ENCODE results near the gene NINL.
"Not testable (repeated sequence)": the region's sequence is repeated elsewhere in the genome, so short reads cannot be mapped to it uniquely, and the experiment has no call there.

Gene NINL

DNA sequence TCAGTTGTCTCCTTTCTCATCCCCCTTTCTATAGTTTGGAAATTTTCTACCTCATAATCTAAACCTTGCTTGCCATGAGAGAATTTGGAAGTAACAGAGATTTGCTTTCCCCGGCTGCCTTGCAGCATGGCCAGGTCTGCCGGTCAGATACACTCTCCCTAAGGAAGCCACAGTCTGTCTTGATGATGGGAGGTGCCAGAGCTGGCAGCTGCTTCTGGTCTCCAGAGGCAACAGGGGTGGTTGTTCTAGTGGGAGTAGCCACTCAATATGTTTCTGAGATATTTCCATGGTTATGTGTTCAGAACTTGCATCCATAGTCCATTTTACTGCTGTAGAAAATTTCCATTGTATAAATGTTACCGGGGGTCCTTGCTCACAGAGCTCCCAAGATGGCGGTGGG, 5.4 kb upstream of the NINL start:
- FAIRE-seq = not testable (repeated sequence)

DNA sequence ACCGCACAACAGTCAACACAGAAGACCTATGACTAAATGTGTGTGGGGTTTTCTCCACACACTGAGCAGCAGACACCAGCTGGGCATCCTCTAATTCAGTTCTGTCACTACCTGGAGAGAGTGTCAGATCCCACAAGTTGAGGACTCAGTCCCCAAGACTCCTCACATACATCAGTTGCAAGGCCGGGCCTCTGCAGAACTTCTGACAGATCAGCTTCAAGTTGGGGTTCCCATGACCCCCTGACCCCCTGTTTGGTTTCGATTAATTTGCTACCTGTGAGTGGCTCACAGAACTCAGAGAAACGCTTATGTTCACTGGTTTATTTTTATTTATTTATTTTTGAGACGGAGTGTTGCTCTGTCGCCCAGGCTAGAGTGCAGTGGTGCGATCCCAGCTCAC, 3.2 kb upstream of the NINL start:
- FAIRE-seq = no peak

DNA sequence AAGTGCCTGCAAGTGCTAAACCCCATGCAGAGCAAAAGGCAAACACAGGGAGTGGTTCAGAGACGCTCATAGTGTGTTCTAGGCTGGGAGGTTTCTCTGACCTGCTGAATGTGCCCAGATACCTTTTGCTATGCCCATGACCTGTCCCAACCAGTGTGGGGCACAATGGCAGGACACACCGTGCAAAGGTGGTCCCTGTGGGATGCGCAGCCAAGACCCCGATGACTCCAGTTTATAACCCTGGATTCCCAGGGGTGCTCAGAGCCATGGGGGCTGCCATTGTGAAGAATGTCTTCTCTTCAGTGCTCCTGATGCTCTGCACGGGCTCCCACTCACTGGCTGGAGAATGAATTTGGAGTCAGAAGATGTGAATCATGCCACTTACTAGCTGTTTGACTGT, 2.2 kb upstream of the NINL start:
- FAIRE-seq = no peak

DNA sequence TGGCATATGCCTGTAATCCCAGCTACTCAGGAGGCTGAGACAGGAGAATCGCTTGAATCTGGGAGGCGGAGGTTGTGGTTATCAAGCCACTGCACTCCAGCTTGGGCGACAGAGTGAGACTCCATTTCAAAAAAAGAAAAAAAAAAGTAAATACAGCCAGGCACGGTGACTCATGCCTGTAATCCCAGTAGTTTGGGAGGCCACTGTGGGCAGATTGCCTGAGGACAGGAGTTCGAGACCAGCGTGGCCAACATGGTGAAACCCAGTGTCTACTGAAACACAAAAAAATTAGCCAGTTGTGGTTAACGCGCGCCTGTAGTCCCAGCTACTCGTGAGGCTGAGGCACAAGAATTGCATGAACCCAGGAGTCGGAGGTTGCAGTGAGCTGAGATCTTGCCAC, 1.5 kb upstream of the NINL start:
- FAIRE-seq = no peak

DNA sequence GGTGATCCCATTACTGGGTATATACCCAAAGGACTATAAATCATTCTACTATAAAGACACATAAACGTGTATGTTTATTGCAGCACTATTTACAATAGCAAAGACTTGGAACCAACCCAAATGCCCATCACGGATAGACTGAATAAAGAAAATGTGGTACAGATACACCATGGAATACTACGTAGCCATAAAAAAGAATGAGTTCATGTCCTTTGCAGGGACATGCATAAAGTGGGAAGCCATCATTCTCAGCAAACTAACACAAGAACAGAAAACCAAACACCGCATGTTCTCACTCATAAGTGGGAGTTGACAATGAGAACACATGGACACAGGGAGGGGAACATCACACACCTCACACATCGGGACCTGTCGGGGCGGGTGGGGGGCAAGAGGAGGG, 1.7 kb downstream of the NINL start:
- FAIRE-seq = not testable (repeated sequence)

DNA sequence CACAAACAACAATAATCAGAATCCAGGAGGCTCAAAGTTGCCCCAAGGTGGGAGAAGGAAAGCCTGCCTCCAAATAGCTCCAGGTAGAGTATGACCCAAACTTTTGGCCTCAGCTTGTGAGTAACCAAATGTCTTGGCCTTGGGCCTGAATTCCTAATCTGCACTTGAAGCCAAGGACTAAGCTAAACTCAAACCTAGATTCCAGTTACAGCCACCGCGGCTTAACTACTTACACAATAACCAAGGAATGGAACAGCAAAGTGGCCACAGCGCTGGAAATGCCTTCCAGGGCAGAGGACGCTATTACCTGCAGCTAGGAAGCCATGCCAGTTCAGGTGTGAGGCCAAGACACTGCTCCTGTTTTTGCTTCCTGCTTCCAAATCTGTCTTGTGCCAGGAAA, 4.6 kb downstream of the NINL start:
- no peak for FAIRE-seq

DNA sequence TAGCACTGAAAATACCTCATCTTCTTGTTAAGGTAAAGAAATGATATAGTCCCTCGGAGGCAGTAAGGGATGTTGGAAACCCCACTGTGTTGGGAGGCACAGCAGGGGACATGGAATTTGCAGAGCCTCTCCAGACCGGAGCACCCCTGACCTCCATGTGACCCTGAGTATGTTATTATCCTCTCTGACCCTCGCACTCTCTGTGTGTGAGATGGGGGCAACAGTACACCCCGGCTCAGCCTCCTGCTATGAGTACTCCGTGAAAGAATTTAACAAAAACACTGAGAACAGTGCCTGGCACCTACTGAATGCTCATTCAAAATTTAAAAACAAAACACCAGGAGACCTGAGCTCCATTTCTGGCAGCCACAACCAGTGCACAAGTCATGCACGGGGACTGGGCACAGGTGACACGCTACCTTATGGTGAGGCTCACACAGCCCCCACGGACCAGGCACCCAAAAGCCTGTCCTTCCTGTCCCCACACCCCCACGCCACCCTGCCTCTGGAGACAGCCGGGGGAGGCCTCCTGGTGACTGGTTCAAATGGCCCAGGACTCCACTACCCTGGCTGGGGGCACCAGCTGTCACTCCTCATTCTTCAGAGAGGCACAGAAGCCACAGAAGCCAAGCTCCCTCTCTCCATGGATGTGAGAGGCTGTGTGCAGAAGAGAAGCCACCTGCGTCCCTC, 6.1 kb downstream of the NINL start:
- FAIRE-seq = no peak

DNA sequence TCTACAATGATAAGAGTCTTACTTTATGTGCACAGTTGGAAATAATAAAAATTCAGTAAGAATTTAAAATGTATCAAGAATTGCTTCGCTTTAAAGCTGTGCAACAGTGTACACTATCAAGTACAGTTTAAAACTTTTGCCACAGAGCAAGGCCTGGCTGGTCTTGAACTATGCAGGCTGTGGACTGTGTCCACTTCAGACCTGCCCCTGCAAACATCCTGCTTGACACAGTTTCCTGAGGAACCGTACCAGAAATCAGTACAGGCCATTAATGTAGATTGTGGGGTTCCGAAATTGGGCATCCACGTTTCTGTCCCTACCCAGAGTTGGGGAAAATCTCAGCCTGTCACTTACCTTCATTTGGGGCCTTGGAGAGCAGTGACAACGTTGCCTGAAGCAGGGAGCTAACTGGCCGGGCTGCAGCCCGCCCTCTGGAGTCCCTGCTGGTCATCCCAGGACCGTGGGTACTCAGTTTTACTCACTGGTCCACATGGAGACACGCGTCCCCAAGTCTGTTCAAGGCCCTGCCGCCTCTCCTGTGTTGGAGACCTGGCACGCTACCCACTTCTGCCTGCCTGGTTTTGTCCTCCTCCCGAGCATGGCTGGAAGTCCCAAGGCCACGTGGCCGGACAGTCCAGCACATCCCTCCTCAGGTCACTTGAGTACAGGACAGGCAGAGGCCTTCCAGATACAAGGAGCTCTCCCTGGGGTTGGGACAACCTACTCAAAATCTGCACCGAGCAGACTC, 8.4 kb downstream of the NINL start:
- no peak for FAIRE-seq

DNA sequence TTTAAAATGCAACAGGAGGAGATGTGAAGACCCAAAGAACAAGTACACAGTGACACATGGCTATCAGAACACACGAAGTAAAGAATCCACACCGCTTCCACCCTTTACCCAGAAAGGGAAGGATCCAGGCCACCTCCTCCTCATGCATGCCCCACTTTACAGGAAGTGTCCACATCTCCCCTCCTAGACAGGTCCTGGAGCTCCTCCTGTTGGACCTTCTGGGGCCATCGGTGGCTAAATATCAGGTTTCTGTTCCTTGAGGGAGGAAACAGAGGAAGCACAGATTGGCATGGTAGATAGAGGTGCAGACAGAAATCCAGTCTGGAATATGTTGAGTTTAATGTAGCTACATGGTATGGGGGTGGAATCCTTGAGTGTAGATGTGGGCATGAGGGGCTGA, 10.9 kb downstream of the NINL start:
- no peak for FAIRE-seq

DNA sequence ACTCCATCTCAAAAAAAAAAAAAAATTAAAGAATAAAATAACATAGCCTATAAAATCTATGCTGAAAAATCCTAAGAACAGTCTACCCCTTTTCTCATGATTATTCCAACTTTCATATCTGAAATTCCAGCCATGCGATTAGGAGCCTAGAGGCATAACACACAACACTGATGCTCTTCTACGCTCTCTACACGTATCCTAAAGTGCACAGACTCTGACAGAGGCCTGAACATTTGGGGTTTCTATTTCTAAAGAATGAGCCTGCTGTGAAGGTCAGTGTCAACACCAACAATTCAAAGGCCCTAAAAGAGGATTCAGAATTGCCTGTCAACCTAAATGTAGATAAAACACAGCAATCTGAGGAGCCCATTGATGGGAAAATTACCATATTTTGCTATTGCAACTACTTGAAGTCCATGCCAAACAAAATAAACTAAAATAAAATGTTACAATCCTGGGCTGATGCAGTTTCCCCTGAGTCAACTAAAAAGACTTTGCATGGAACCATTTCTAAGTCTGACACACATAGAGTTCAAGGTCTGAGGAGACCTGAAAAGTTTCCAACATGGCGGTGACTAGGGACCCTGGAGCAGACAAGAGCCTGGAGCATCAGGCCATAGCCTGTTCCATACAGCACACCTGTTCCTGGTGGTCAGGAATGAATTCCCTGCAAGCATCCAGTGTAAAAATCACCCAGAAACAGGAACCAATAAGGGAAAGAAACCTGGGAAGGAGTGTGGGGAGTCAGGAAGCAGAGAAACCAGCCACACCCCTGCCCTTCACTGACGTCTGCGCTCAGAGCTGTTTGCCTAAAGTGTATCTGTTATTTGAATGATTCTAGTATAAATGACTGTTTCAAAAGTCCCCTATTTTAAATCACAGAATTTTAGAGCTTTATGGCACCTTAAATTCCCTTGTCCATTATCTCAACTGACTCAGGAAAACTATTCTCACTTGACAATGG, 11.8 kb downstream of the NINL start:
- FAIRE-seq = no peak

DNA sequence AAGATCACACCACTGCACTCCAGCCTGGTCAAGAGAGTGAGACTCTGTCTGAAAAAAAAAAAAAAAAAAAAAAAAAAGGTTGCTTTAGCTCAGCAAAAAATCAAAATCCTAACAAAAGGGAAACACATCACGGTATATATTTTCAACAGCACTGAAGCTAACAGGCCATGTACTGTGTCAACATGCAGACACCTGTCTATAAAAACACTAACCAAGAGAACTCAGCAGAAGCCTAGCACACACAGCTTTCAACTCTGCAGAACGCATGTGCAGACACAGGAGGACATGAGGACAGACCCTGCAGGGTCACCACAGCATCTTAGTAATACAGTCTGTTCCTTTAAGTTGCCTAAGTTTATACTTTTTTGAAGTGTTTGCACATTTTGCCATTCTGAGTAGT, 13.5 kb downstream of the NINL start:
- peak; percentile 85 for FAIRE-seq

DNA sequence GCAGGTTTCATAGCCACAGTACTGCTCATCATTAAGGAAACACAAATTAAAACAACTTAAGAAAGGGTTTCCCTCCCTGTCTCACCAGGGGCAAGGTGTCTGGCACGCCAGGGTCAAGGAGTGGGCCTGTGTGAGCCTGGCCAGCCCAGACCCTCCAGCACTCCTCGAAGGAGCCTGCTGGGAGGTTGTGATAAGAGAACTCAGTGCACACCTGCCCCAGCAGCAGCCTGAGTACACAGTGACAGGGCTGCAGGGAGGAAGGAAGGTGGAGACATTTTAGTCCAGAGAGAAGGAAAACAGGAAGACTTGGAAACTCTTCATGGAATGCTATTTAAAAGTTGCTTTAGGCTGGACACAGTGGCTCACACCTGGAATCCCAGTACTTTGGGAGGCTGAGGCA, 14.1 kb downstream of the NINL start:
- no peak for FAIRE-seq

DNA sequence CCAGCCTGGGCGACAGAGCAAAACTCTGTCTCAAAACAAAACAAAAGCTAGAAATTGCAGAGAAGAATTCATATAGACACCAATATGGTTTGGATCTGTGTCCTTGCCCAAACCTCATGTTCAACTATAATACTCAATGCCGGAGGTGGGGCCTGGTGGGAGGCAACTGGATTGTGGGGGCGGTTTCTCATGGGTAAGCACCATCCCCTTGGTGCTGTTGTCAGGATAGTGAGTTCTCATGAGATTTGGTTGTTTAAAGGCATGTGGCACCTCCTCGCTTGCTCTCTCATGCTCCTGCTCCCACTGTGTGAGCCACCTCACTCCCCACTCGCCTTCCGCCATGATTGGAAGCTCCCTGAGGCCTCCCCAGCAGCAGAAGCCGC, 15.2 kb downstream of the NINL start:
- FAIRE-seq = no peak

DNA sequence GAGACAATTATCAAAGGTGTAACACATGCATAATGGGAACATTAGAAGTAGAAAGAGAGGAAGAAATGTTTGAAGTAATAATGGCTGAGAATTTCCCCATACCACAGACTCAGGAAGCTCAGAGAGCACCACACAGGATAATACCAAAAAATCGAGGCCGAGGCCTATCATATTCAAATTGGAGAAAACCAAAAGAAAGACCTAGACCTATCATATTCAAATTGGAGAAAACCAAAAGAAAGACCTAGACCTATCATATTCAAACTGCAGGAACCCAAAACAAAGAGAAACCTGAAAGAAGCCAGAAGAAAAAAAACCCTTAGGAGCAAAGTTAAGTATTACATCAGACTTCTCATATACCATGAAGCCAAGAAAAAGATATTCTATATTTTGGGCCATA, 18.0 kb downstream of the NINL start:
- FAIRE-seq = no peak

DNA sequence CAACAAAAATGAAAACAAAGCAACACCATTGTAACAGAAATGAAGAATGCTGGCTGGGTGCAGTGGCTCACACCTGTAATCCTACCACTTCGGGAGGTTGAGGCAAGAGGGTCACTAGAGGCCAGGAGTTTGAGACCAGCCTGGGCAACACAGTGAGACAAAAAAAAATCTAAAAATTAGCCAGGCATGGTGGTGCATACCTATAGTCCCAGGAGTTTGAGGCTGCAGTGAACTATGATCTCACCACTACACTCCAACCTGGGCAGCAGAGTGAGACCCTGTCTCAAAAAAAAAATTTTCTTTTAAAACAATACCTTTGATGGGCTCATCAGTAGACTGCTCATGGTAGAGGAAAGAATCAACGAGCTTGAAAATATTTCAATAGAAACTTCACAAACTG, 18.5 kb downstream of the NINL start:
- no peak for FAIRE-seq

DNA sequence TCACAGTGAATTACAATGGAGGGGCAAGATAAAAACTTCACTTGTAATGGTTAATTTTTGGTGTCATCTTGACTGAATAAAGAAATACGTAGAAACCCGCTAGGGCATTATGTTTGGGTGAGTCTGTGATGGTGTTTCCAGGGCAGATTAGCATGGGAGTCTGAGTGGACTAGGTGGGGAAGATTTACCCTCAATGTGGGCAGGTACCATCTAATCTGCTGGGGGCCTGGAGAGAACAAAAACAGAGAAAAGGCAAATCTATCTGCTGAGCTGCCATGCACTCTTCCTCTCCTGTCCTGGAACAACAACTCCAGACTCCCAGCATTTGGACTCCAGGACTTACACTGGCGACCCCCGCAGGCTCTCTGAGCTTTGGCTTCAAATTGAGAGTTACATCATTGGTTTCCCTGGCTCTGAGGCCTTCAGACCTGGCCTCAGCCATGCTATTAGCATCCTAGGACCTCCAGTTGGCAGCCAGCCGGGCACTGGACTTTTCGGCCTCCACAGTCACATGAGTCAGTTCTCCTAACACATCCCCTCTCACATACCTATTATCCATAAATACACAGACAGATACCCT, 19.7 kb downstream of the NINL start:
- no peak for FAIRE-seq

DNA sequence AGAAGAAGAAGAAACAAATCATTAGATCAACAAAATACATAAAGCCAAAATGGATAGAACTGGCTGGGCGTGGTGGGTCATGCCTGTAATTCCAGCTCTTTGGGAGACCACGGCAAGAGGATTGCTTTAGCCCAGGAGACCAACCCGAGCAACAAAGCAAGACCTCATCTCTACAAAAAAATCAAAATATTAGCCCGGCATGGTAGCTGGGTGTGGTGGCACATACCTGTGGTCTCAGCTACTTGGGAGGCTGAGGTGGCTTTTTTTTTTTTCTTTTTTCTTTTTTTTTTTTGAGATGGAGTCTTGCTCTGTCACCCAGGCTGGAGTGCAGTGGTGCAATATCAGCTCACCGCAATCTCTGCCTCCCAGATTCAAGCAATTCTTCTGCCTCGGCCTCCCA, 21.5 kb downstream of the NINL start:
- no peak for FAIRE-seq

DNA sequence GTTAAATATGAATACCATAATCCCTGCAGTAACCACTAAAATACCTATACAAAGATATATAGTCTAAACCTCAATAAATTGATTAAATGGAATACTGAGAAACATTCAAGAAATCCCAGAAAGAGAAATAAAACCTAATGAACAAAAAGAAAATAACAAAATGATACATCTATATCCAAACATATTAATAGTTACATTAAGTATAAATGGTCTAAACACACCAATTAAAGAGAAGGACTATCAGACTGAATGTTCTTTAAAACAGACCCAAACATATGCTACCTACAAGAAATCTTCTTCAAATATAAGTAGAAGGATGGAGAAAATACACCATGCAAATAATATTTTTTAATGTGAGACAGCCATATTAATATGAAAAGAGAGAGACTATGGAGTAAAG, 22.0 kb downstream of the NINL start:
- peak; percentile 76 for FAIRE-seq

DNA sequence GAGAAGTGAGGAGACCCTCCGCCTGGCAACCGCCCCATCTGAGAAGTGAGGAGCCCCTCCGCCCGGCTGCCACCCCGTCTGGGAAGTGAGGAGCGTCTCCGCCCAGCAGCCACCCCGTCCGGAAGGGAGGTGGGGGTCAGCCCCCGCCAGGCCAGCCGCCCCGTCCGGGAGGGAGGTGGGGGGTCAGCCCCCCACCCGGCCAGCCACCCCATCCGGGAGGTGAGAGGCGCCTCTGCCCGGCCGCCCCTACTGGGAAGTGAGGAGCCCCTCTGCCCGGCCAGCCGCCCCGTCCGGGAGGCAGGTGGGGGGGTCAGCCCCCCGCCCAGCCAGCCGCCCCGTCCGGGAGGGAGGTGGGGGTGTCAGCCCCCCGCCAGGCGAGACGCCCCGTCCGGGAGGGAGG, 23.6 kb downstream of the NINL start:
- not testable (repeated sequence) for FAIRE-seq

DNA sequence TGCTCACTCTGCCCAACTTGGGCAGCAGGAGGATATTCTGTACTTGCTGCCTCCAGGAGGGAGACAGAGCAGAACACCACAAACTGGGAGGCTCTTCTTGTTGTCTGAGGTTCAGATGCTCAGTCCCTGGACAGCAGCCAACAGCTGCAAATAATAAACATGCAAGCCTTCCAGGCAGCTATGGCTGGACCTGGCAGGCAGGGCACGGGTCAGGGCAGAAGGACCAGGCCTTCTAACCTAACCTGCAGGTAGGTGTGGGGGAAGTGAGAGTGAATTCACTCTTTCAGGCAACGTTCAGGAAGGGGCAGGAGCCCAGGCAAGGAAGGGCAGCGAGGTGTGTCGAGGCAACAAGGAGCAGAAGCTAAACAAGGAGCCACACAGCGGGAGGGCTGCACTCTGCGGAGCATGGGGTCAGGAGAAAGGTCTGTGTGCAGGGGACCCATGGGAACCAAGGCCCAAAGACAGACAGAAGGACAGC, 31.5 kb downstream of the NINL start:
- FAIRE-seq = no peak

DNA sequence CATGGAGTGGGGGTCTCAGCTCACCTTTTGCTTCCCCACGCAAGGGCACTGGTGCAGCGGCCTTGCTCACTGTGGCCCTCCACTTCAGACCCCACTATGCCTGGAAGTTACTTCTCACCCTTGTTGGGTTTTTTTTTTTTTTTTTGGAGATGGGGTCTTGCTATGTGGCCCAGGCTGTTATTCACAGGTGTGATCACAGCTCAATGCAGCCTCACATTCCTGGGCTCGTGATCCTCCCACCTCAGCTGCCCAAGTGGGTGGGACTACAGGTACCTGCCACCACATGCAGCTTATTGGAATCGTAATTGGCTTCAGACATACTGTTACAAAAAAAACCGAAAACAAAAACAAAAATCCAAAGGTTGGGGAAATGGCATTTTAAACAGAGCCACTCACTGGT, 32.4 kb downstream of the NINL start:
- no peak for FAIRE-seq

DNA sequence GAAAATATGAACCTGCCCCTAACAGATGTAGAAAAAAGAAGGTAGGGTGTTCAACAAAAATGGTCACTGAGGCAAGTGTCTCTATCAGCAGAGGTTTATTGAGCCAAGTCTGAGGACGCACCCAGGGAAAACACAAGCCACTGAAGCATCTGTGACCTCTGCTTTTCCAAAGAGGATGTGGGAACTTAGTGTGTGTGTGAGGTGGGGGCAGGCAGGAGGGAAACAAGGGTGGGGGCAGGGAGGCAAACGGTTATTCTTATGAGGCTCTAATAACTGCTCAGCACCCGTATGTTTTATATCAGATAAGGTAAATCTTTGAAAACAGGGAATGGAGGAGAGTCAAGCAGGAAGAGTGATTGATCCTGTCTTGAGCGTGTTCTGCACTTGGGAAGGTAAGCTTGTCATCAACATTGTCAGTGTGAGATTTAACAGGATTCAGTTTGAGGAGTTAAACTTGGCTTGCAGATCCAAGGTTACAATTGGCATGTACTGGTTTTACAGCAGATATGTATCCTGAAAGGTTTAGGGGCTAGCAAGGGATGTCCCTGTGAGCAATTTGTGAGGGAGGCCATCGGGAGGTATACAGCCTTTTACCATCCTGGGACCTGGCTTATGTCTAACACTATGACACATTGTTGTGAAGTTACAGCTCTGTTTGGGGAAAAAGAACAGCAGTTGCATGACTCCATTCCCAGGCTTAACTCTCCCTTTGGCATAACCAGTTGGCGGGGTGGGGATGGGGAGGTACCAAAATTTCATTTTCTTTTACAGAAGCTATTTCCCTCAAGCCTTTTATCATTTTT, 33.7 kb downstream of the NINL start:
- no peak for FAIRE-seq

Measured in islet of Langerhans (tissue), 1 donor.